ENCODE results near the gene MRTFB. TPM values are rescaled to one million over a fixed set of nuclear protein-coding genes. Genes with fewer than 3 reads are reported as not detected.
"Not testable (repeated sequence)": the region's sequence is repeated elsewhere in the genome, so short reads cannot be mapped to it uniquely, and the experiment has no call there.

The MRTFB gene
- total and polyA plus RNA-seq, 8 donors, result 4.3 to 81.6 (median 22.4) TPM

- Histone ChIP-seq H3K27ac (no peak overlapping the region), H3K27me3 (no peaks in the 10 kb centered on the region), H3K9me3 (no peaks in the 10 kb centered on the region), H3K4me3 (no peak overlapping the region), H3K4me1 (peaks cover 0 to 30% (median 15%) of the 10 kb centered on the region in 4 donors), H3K36me3 (no peaks in the 10 kb centered on the region)
- WGBS, 5 donors, result 66 to 80% (median 75%) methylated on average over 2 of the region's 2 CpGs
- no peak for DNase-seq
- intact Hi-C loops (cut with DNase I; ENCODE audit: low total_unique reads), result no loop called here
- no peak for TF ChIP-seq POLR2A (IDR thresholded peaks at IDR 0.05)
- no peak for TF ChIP-seq POLR2AphosphoS5 (IDR thresholded peaks at IDR 0.05)
- no peak for TF ChIP-seq EP300 (IDR thresholded peaks at IDR 0.05)
These were observed 50.0 kb downstream of the MRTFB start for GRCh38 chr16:14121142-14121541.

- no peak for DNase-seq
- 79 to 88% (median 84%) methylated on average over 3 of the region's 3 CpGs for whole genome bisulfite sequencing, 5 donors
- Histone ChIP-seq H3K4me3 (no peak overlapping the region), H3K27me3 (no peaks in the 10 kb centered on the region), H3K27ac (no peak overlapping the region), H3K4me1 (peaks cover 0 to 30% (median 12%) of the 10 kb centered on the region in 4 donors), H3K36me3 (no peaks in the 10 kb centered on the region), H3K9me3 (no peaks in the 10 kb centered on the region)
- TF ChIP-seq POLR2A (IDR thresholded peaks at IDR 0.05) (no peak), CTCF (IDR thresholded peaks at IDR 0.05) (no peak), POLR2AphosphoS5 (IDR thresholded peaks at IDR 0.05) (no peak), EP300 (IDR thresholded peaks at IDR 0.05) (no peak)
- intact Hi-C loops (cut with DNase I; ENCODE audit: low total_unique reads), result no loop called here
These were observed 50.8 kb downstream of the MRTFB start for GRCh38 chr16:14121872-14122271.

GRCh38 chr16:14122430-14122829 is 51.3 kb downstream of the MRTFB start:
- H3K36me3 ChIP-seq; DNase-seq; H3K9me3 ChIP-seq; H3K4me3 ChIP-seq; intact Hi-C loops (cut with DNase I; ENCODE audit: low total_unique reads); H3K27ac ChIP-seq; H3K27me3 ChIP-seq: not testable (repeated sequence)
- peaks cover 0 to 30% (median 11%) of the 10 kb centered on the region in 4 donors for H3K4me1 ChIP-seq
- WGBS, 5 donors, result 93 to 98% (median 97%) methylated on average over 3 of the region's 3 CpGs

GRCh38 chr16:14125000-14125681 is 54.0 kb downstream of the MRTFB start:
- Histone ChIP-seq H3K4me1 (peaks cover 0 to 24% (median 11%) of the 10 kb centered on the region in 4 donors), H3K27ac (no peak overlapping the region), H3K9me3 (no peaks in the 10 kb centered on the region), H3K36me3 (no peaks in the 10 kb centered on the region), H3K27me3 (no peaks in the 10 kb centered on the region), H3K4me3 (no peak overlapping the region)
- TF ChIP-seq EP300 (IDR thresholded peaks at IDR 0.05), result no peak
- no peak for TF ChIP-seq CTCF (IDR thresholded peaks at IDR 0.05)
- TF ChIP-seq POLR2AphosphoS5 (IDR thresholded peaks at IDR 0.05), result no peak
- no peak for TF ChIP-seq POLR2A (IDR thresholded peaks at IDR 0.05)
- 81 to 84% (median 81%) methylated on average over 5 of the region's 5 CpGs for WGBS, 5 donors
- no peak for DNase-seq
- intact Hi-C loops (cut with DNase I; ENCODE audit: low total_unique reads), result no loop called here

- no peak for TF ChIP-seq CTCF (IDR thresholded peaks at IDR 0.05)
- no peak for TF ChIP-seq EP300 (IDR thresholded peaks at IDR 0.05)
- no peak for TF ChIP-seq POLR2A (IDR thresholded peaks at IDR 0.05)
- TF ChIP-seq POLR2AphosphoS5 (IDR thresholded peaks at IDR 0.05), result no peak
- Histone ChIP-seq H3K4me3 (no peak overlapping the region), H3K36me3 (no peaks in the 10 kb centered on the region), H3K27me3 (no peaks in the 10 kb centered on the region), H3K27ac (no peak overlapping the region), H3K9me3 (no peaks in the 10 kb centered on the region), H3K4me1 (peaks cover 0 to 19% (median 9%) of the 10 kb centered on the region in 4 donors)
- intact Hi-C loops (cut with DNase I; ENCODE audit: low total_unique reads), result no loop called here
- no peak for DNase-seq
- 67 to 85% (median 82%) methylated on average over 3 of the region's 3 CpGs for WGBS, 5 donors
These were observed 54.6 kb downstream of the MRTFB start for GRCh38 chr16:14125708-14126107.

Data from stomach (tissue), 9 donors.